HEK293 (cell line): ENCODE measurements around the gene ABCG1.

ENCODE experiments used
- ELK4 ChIP-seq: IDR thresholded peaks from 2 replicates; pipeline ENCODE4 v1.6.1; 2011; ENCODE audit warnings: mild to moderate bottlenecking, low read depth, low read length, borderline replicate concordance
- GLI2 ChIP-seq: fragments of 450-650 bp; formaldehyde crosslinking; IDR thresholded peaks from 2 replicates; pipeline ENCODE4; 2017; ENCODE audit warnings: missing biosample characterization, missing genetic modification characterization, low read depth, borderline replicate concordance
- KLF10 ChIP-seq: fragments of 450-650 bp; IDR thresholded peaks from 2 replicates; pipeline ENCODE4 v1.5.1; 2018; ENCODE audit warnings: missing biosample characterization, mild to moderate bottlenecking, missing genetic modification characterization
- MYNN ChIP-seq: fragments of 450-650 bp; formaldehyde crosslinking; IDR thresholded peaks from 2 replicates; pipeline ENCODE4 v1.5.1; 2016; ENCODE audit warnings: missing biosample characterization, missing genetic modification characterization, borderline replicate concordance
- PATZ1 ChIP-seq: fragments of 450-650 bp; formaldehyde crosslinking; IDR thresholded peaks from 2 replicates; pipeline ENCODE4 v1.5.1; 2016; ENCODE audit warnings: missing biosample characterization, missing genetic modification characterization
- PRDM10 ChIP-seq: fragments of 450-650 bp; formaldehyde crosslinking; IDR thresholded peaks from 2 replicates; pipeline ENCODE4 v1.5.1; 2016; ENCODE audit warnings: missing biosample characterization, missing genetic modification characterization
- SCRT1 ChIP-seq: fragments of 450-650 bp; formaldehyde crosslinking; IDR thresholded peaks from 2 replicates; pipeline ENCODE4 v1.5.1; 2016; ENCODE audit warnings: missing biosample characterization, missing genetic modification characterization, borderline replicate concordance
- SCRT2 ChIP-seq: fragments of 450-650 bp; formaldehyde crosslinking; IDR thresholded peaks from 2 replicates; pipeline ENCODE4 v1.5.1; 2016; ENCODE audit warnings: missing biosample characterization, missing genetic modification characterization
- SP7 ChIP-seq: fragments of 450-650 bp; formaldehyde crosslinking; IDR thresholded peaks from 2 replicates; pipeline ENCODE4 v1.5.1; 2016; ENCODE audit warnings: missing biosample characterization, missing genetic modification characterization
- ZBTB11 ChIP-seq: fragments of 450-650 bp; formaldehyde crosslinking; conservative IDR thresholded peaks from 2 replicates; pipeline ENCODE4 v1.5.1; 2016; ENCODE audit warnings: low read depth, missing biosample characterization, missing genetic modification characterization
- ZNF112 ChIP-seq: fragments of 450-650 bp; formaldehyde crosslinking; IDR thresholded peaks from 2 replicates; pipeline ENCODE4 v1.5.0; 2017; ENCODE audit warnings: missing biosample characterization, missing genetic modification characterization
- ZNF155 ChIP-seq: fragments of 450-650 bp; formaldehyde crosslinking; IDR thresholded peaks from 2 replicates; pipeline ENCODE4 v1.5.1; 2016; ENCODE audit warnings: missing biosample characterization, missing genetic modification characterization
- ZNF16 ChIP-seq: fragments of 450-650 bp; formaldehyde crosslinking; IDR thresholded peaks from 2 replicates; pipeline ENCODE4 v1.5.1; 2016; ENCODE audit warnings: low read depth, missing biosample characterization, missing genetic modification characterization
- ZNF202 ChIP-seq: fragments of 450-650 bp; formaldehyde crosslinking; IDR thresholded peaks from 2 replicates; pipeline ENCODE4 v1.5.1; 2016; ENCODE audit warnings: missing biosample characterization, missing genetic modification characterization, borderline replicate concordance
- ZNF548 ChIP-seq: fragments of 450-650 bp; formaldehyde crosslinking; IDR thresholded peaks from 2 replicates; pipeline ENCODE4 v1.5.1; 2016; ENCODE audit warnings: missing biosample characterization, missing genetic modification characterization
- ZNF571 ChIP-seq: fragments of 450-650 bp; formaldehyde crosslinking; IDR thresholded peaks from 2 replicates; pipeline ENCODE4 v1.5.0; 2017; ENCODE audit warnings: missing biosample characterization, missing genetic modification characterization
- ZNF654 ChIP-seq: fragments of 450-650 bp; formaldehyde crosslinking; IDR thresholded peaks from 2 replicates; pipeline ENCODE4 v1.5.1; 2016; ENCODE audit warnings: low read depth, missing biosample characterization, missing genetic modification characterization
- ZNF785 ChIP-seq: fragments of 450-650 bp; formaldehyde crosslinking; IDR thresholded peaks from 2 replicates; pipeline ENCODE4 v1.5.1; 2016; ENCODE audit warnings: missing biosample characterization, missing genetic modification characterization
- TF ChIP-seq, protein P1 (sequence below): fragments of 450-650 bp; formaldehyde crosslinking; IDR thresholded peaks from 2 replicates; pipeline ENCODE4 v1.5.1; 2016; ENCODE audit warnings: missing biosample characterization, missing genetic modification characterization
- TF ChIP-seq, protein P2 (sequence below): fragments of 450-650 bp; formaldehyde crosslinking; IDR thresholded peaks from 2 replicates; pipeline ENCODE4 v1.5.1; 2016; ENCODE audit warnings: missing biosample characterization, missing genetic modification characterization
- TF ChIP-seq, protein P3 (sequence below): fragments of 450-650 bp; formaldehyde crosslinking; IDR thresholded peaks from 2 replicates; pipeline ENCODE4 v1.5.1; 2017; ENCODE audit warnings: missing biosample characterization, missing genetic modification characterization
- TF ChIP-seq, protein P4 (sequence below): fragments of 450-650 bp; formaldehyde crosslinking; IDR thresholded peaks from 2 replicates; pipeline ENCODE4 v1.5.1; 2016; ENCODE audit warnings: missing biosample characterization, missing genetic modification characterization

The ABCG1 gene

GRCh38 chr21:42198929-42199867 is 19.7 kb upstream of the ABCG1 start (continued):
- peak; percentile 67 for TF ChIP-seq PATZ1
- TF ChIP-seq, protein P1, sequence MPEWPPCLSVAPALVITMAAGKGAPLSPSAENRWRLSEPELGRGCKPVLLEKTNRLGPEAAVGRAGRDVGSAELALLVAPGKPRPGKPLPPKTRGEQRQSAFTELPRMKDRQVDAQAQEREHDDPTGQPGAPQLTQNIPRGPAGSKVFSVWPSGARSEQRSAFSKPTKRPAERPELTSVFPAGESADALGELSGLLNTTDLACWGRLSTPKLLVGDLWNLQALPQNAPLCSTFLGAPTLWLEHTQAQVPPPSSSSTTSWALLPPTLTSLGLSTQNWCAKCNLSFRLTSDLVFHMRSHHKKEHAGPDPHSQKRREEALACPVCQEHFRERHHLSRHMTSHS (tag by site-specific recombination), result no peak
- TF ChIP-seq GLI2, result no peak
- TF ChIP-seq KLF10, result no peak
- TF ChIP-seq ZBTB11 (tag by site-specific recombination), result no peak
- TF ChIP-seq ZNF16 (tag by site-specific recombination), result no peak
- no peak for TF ChIP-seq ZNF202 (tag by site-specific recombination)
- TF ChIP-seq SP7 (tag by site-specific recombination), result peak; percentile 50
- peak; percentile 20; the same call in 1 of the 2 replicates for TF ChIP-seq PRDM10 (tag by site-specific recombination)
- TF ChIP-seq, protein P2, sequence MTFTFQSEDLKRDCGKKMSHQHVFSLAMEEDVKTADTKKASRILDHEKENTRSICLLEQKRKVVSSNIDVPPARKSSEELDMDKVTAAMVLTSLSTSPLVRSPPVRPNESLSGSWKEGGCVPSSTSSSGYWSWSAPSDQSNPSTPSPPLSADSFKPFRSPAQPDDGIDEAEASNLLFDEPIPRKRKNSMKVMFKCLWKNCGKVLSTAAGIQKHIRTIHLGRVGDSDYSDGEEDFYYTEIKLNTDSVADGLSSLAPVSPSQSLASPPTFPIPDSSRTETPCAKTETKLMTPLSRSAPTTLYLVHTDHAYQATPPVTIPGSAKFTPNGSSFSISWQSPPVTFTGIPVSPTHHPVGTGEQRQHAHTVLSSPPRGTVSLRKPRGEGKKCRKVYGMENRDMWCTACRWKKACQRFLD (tag by site-specific recombination), result no peak
- no peak for TF ChIP-seq SCRT1 (tag by site-specific recombination)
- TF ChIP-seq ZNF155 (tag by site-specific recombination), result no peak
- TF ChIP-seq, protein P3, sequence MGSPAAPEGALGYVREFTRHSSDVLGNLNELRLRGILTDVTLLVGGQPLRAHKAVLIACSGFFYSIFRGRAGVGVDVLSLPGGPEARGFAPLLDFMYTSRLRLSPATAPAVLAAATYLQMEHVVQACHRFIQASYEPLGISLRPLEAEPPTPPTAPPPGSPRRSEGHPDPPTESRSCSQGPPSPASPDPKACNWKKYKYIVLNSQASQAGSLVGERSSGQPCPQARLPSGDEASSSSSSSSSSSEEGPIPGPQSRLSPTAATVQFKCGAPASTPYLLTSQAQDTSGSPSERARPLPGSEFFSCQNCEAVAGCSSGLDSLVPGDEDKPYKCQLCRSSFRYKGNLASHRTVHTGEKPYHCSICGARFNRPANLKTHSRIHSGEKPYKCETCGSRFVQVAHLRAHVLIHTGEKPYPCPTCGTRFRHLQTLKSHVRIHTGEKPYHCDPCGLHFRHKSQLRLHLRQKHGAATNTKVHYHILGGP, result no peak
- TF ChIP-seq ZNF785, result no peak
- no peak for TF ChIP-seq ZNF548 (tag by site-specific recombination)
- no peak for TF ChIP-seq ELK4
- peak; percentile 12; the same call in 1 of the 2 replicates for TF ChIP-seq SCRT2 (tag by site-specific recombination)
- TF ChIP-seq, protein P4, sequence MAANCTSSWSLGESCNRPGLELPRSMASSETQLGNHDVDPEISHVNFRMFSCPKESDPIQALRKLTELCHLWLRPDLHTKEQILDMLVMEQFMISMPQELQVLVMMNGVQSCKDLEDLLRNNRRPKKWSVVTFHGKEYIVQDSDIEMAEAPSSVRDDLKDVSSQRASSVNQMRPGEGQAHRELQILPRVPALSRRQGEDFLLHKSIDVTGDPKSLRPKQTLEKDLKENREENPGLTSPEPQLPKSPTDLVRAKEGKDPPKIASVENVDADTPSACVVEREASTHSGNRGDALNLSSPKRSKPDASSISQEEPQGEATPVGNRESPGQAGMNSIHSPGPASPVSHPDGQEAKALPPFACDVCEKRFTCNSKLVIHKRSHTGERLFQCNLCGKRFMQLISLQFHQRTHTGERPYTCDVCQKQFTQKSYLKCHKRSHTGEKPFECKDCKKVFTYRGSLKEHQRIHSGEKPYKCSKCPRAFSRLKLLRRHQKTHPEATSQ, result no peak
- TF ChIP-seq ZNF654, result no peak
- TF ChIP-seq ZNF112 (tag by site-specific recombination), result no peak
- TF ChIP-seq MYNN (tag by site-specific recombination), result no peak
- no peak for TF ChIP-seq ZNF571 (tag by site-specific recombination)
